ENCODE data around the gene SLIT3.

Gene SLIT3

GRCh38 chr5:169067751-169068173 lies 233.2 kb downstream of the SLIT3 start:
- DNase-seq: no peak

DNA sequence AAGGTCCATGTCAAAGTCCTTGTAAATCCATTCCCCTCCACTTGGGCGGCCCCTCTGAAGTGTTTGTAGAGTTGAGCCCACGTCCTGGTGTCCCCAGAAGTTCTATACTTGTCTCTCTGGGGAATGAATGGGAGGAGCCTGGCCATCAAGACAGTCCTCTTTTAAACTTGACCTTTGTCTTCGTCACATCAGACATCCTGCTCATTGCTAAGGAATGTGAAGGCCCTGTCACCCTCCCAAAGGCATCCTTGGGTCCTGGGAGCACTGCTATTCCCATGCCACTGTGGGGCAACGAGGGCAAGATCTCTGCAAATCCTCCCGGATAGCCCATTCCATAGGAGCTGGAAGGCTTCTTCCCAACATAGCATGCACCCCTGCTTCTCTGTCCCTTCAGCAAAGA lies 235.5 kb downstream of the SLIT3 start:
- no peak for DNase-seq

DNA sequence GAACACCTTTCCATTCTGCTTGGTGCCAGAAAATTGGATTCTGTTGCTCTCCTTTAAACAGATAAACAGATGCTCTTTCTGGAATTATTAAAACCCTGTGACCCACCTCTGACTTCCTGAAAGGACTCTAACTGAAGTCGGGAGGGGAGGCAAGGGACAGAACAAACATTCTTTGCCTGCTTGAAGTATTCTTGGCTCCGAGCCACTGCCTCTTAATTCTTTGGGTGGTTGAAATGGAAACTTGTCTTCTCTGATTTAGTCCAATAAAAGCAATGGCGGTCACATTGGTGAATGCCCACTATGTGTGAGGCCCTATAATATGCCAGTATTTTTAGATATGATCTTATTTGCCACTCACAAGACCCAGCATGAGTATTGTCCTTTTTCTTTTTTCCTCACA lies 236.8 kb downstream of the SLIT3 start:
- DNase-seq: no peak

DNA sequence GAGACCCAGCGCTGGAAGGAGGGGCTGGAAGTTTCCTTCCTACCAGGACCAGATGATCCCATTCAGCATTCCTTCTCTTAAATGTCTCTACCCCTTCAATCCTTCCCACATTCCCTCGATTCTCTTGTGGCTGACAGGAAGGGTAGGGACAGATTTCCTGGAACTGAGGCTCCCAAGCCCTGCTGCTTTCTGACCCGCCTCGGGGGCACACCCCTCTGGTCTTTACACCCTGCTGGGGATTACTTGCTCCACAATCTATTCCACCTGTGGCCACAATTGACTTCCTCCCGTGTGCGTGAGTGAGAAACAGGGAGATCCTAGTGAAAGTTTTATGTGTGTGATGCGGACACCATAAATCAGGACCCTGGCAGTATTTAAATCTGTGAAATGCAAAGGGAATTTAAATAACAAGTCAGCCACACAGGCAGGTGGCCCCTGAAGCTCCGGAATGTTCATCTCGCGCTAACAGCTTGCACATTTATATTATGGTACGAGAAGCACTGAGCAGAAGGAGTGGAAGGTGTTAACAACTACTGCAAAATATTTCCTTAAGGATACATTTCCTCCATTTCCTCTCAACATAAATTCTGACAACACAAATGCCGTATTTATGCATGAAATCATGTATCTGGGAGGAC lies 237.5 kb downstream of the SLIT3 start:
- DNase-seq: no peak

DNA sequence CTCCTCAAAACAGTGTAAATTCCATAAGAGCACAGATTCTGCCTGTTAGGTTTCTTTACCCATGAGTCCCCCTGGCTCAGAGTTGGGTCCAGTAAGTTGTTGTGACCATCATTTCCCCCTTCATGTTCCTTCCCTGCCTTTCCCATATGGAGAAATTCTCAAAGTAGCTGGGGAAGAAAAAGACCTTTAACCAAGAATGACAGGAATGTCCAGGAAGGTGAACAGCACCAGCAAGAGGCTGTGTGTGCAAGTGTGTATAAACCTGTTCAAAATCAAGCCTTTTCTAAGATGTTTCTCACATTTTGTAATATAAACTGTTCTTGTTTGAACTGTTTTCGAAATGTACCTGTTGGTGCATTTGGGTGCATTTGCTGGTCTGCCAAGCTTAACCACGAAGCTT lies 238.2 kb downstream of the SLIT3 start:
- no peak for DNase-seq

DNA sequence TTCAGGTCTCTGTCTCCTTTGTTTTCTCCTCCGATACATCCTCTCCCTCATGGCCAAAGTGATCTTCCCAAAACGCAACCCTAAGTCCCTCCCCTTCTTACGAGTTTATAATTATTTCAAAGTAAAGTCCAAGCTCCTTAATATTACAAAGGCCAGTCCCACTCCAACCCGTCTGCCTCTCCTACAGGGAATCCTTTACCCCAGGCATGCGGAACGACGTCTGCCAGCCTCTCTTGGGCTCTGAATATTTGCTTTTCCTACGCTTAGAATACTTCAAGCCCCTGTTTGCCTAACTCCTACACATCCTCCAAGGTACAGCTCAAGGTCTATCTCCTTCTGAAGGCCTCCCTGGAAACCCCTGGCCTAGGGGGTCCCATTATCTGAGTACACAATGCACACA lies 246.4 kb downstream of the SLIT3 start:
- DNase-seq: no peak

DNA sequence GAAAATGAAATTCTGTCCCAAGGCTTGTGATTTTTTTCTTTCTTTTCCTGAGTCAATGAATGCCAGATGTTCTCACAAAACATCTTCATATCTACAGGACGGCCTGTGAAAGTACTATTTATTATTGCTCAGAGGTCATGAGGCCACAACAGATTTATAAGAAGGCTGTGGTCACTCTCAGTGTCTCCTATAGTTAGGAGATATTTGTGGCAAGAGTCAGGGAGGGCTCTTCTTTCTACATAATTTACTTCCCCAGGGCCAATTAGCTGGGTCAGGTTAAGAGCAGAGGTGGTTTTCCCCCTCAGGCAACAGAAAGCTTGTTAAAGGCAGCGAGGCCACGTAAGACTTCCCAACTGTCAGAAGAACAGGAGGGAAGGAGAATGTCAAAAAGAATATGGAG lies 248.7 kb downstream of the SLIT3 start:
- DNase-seq: no peak

- DNase-seq: no peak
These were observed 249.6 kb downstream of the SLIT3 start for GRCh38 chr5:169051351-169051750.

GRCh38 chr5:169050636-169051035 lies 250.3 kb downstream of the SLIT3 start:
- no peak for DNase-seq

DNA sequence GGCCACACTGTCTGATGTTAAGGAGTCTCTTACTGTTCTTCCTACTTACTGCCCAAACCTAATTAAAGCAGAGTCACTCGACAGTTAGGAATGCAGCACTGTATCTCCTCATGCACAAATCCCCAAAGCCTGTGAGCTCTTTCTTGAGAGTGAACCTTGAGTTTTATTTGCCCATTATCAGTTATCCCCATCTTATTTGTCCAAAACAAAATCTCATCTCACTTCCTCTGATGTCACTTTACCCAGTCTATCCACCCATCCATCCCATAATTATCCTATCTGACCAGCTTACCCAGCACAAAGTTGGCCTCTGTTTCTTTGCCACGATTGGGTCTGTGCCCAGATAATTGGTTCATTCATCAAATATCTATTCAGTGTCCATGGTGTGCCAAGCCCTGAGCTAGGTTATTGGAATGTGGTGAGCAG lies 250.8 kb downstream of the SLIT3 start:
- DNase-seq: no peak

- no peak for DNase-seq
These were observed 251.2 kb downstream of the SLIT3 start for GRCh38 chr5:169049712-169050111.

- DNase-seq: no peak
These were observed 252.5 kb downstream of the SLIT3 start for GRCh38 chr5:169048181-169049125.

GRCh38 chr5:169044962-169045361 lies 256.0 kb downstream of the SLIT3 start:
- no peak for DNase-seq

GRCh38 chr5:169041180-169041579 lies 259.8 kb downstream of the SLIT3 start:
- no peak for DNase-seq

DNA sequence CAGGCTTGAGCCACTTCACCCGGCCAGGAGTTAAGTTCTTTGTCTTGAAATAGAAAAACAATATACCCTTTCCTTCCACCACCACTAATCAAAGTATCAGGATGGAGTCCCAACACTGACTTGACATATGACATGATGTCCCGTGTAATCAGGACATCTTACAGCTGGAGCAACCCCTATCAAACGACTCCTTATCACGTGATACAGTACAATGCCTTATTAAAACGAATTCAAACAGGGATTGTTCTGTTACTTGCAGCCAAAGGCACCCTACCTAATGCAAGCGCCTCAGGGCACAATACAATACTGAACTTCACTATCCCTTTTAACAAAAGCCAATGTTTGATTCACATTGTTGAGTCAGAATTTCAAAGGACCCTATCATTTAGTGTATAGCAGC lies 261.3 kb downstream of the SLIT3 start:
- no peak for DNase-seq

- DNase-seq: no peak
These were observed 263.5 kb downstream of the SLIT3 start for GRCh38 chr5:169037466-169037865.

- DNase-seq: no peak
These were observed 264.7 kb downstream of the SLIT3 start for GRCh38 chr5:169036079-169036805.

DNA sequence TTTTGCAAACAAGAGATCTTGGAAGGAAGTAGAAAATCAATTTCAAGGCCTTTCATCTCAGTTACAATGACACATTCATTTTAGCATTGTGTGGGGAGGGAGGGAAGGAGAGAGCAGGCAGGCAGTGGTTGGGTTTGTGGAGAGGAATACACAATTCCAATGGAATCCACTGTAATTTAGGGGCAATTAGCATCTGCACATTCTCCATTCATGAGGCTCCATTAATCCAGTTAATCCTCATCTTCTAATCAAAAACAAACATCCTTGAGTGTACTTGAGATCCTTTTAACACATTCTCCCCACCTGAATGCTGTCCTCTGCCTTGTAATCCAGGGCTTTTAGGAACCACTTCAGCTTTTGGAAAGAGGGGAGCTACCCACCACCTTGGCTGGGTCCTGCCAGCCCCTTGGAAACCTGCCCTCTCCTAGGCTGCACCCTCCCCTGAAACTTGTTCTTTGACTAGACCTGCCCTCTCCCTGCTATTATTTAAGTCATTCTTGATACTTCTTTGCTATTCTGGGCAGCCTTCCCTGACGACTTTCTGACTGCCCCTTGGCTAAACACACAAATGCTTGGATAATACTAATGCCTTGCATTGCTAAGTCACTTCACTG lies 271.2 kb downstream of the SLIT3 start:
- no peak for DNase-seq

- no peak for DNase-seq
These were observed 271.9 kb downstream of the SLIT3 start for GRCh38 chr5:169029037-169029436.

DNA sequence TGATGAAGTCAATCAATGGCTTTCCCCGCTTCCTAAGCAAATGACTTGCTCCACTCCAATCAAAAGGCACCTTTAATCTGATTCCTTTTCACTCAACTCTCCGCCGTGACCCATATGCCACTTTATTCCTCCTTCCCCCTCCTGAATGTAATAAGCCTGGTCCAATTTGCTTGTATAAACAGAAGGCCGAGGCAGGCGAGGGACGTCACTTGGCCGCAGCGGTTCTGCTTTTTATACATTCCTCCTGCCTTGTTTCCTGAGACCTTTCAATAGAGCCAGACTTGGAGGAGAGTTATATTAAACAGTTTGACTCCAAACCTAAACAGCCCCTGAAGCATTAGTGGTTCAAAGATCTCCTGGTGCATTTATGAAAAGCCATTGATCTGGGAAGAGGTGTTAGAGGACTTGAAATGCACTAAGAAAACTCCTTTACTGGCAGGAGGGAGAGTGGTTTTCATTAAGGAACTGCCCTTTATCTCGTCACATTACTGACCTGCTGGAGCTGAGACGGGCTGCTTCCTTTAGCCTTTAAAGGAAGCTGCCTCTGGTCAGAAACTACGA lies 273.4 kb downstream of the SLIT3 start:
- DNase-seq: no peak

DNA sequence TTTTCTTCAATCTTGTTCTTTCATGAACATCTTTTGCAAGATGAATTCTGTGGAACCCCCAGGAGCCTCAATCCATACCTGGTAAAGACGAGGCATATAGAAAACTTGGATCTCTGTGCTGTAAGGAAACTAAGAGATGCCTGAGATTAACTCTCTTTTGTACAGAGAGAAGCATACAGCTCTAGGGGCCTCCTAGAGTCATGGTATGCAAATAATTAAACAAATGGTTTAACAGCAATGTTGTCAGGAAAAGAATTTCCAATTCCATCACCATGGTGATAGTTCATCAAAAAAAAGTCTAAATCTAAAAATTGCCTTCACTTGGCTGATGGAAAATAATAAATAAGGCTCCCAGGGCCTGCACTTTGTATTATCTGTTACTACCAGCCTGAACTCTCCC lies 275.4 kb downstream of the SLIT3 start:
- no peak for DNase-seq

DNA sequence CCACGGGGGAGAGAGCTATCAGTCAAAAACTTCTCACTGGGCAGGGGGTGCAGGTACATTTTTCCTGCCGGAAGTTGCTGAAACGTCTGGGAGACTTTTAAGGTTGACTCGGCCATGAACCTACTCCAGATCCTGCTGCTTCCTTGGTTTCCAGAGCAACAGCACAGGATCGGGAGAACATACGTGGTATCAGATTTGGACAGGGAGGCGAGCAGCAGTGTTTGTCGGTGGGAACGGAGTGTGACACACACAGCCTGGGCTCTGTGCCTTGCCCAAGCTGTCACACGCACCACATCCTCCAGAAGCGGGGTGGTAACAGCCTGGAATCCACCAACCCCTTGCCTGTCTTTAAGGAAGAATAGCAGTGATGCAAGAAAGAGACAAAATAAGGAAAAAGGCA lies 276.5 kb downstream of the SLIT3 start:
- DNase-seq: no peak

- DNase-seq: no peak
These were observed 278.2 kb downstream of the SLIT3 start for GRCh38 chr5:169022718-169023117.

Data from effector CD8-positive, alpha-beta T cell (primary cell).